ENCODE results near the gene FLAD1. TPM values are rescaled to one million over a fixed set of nuclear protein-coding genes. Genes with fewer than 3 reads are reported as not detected.

Gene FLAD1
- total RNA-seq, 1 donor from 2014 or later, result 14.9 TPM

GRCh38 chr1:155002464-155003226, 19.5 kb downstream of the FLAD1 start, which contains the start of gene ZBTB7B:
TSS of gene ZBTB7B (plus strand) at chr1:155002802. CDS start at chr1:155014661, 11,859 bp downstream.
- peak; percentile 41 for DNase-seq (ENCODE audit: low spot score)

GRCh38 chr1:155003227-155003765, 20.2 kb downstream of the FLAD1 start:
- peak; percentile 39 for DNase-seq (ENCODE audit: low spot score)

DNA sequence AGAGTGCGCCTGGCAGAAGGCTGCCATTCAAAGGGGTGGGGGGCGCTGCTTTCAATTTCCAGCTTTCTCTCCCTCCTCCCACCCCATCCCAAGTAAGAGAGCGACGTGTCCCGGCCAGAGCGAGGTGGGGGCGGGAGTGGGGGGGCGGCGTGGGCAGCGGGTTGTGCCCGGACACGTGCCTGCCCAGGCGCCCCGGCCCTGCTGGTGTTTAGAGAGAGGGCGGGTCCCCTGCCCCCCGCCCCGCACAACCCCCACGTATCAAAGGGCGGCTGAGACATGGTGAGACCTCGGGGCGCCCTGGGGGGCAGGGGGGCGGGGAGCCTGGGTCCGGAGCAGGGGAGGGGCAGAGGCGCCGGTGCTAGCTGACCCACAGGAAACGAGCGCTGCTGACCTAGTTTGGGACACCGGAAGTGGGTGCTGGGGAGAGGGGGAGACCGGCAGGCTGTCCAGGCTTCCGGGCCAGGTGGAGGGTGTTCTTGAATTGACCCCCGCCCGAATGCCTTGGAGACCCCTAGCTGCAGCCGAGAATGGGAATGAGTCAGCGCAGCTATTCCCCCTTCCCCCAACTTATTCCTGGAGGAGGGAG, 20.7 kb downstream of the FLAD1 start:
- peak; percentile 48 for DNase-seq (ENCODE audit: low spot score)

GRCh38 chr1:155004352-155005075, 21.4 kb downstream of the FLAD1 start:
- DNase-seq (ENCODE audit: low spot score), result no peak

- no peak for DNase-seq (ENCODE audit: low spot score)
Observed at GRCh38 chr1:155005076-155006011, 22.2 kb downstream of the FLAD1 start.

DNA sequence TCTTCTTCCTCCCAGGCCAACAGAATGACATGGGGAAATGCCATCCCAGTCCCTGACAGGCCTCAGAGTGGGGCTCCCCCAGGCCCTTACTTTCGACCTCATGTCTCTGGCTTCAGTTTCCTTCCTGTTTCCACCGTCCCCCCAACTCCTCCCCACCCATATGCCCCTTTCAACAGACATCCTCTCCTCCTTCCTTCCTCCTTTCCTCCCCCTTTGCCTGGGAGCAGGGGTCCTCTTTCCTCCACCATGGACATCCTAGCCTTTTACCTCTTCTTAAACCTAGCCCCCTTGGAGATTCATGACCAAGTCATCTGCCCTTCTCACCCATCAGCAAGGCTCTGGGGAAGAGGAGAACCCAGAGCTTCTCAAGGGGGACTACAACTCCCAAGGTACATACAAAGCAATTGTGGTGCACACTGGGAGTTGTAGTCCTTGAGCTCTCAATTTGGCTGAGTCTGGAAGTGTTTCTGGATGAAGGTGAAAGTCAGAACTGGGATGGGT, 23.5 kb downstream of the FLAD1 start:
- DNase-seq (ENCODE audit: low spot score), result peak; percentile 37

- DNase-seq (ENCODE audit: low spot score), result no peak
Observed at GRCh38 chr1:155007251-155007828, 24.2 kb downstream of the FLAD1 start.

DNA sequence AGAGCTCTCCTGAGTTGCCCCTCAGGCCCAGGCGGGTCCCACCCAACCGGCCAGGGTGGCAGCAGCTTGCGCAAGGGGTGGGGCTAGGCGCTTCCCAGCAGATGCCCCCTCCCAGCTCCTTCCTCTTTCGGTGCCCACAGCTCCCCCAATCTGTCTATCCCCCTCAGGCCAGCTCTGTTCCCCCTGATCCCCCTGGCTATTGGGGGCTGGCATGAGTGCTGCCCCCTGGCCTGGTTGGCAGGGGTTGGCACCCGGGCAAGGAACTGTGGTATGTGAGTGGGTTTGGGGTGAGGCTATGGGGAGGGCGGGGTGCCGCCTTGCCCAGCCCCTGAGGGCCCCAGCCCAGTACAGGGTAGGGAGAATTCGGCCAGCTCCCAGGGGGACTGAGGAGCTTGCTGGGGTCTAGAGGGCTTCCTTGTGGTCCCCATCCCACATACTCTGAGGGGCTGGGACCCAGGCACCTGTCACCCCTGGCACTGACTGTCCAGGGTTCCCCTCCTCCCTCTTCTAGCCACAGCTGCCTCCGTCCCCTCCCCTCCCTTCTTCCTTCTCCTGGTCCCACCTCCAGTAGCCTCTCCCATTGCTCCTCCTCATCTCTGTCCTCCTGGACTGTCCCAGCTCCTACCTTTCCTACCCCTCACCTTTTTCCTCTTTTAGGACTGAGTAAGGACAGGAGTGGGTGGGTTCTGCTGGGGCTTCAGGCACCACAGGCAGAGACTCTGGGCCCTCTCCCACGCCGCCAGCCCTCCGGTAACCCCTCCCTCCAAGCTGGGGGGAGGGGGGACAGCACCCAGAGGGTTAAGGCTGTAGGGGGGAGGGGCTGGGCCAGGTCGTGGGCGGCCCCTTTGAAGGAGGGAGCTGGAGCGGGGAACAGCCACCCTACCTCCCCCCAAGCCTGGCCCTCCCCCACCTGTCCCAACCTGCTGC, 25.1 kb downstream of the FLAD1 start:
- DNase-seq (ENCODE audit: low spot score), result no peak

DNA sequence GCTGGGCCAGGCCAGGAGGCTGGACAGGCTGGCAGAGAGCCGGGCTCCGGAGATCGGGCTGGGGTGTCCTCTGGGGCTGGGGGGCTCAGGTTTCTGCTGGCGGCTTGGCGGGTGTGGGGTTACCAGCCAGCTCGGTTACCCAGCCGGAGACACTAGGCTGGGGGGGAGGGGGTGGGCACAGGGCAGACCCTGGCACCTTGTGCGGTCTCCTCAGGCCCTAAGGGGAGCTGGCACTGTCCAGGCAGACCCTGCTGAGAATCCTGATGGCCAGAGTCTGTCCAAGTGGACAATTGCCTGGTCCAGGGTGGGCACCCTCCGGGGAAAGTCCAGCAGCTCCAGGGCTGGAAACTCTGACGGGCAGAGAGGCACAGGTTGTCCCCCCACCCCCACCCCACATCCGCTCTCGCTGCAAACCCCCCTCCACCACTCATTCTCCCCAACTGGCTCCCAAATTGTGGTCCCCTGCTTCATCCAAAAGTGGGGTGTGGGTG, 26.1 kb downstream of the FLAD1 start:
- DNase-seq (ENCODE audit: low spot score), result no peak

DNA sequence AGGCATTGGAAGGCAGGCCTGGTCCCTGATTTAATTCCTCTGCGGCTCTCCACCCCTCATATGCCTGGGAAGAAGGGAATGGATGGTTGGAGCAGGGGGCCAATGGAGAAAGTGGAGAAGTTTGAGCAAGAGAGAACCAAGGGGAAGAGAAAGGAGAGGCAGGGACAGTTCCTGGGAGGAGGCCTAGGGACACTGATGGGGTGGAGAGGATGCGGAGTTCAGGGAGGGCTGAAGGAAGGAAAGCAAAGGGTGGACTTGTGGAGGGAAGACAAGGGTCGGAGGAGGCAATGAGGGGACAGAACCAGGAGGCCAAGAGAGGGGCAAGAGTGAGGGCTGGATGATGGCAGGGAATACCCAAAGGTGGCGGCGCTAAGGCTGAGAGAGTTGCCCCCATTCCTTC, 26.6 kb downstream of the FLAD1 start:
- no peak for DNase-seq (ENCODE audit: low spot score)

DNA sequence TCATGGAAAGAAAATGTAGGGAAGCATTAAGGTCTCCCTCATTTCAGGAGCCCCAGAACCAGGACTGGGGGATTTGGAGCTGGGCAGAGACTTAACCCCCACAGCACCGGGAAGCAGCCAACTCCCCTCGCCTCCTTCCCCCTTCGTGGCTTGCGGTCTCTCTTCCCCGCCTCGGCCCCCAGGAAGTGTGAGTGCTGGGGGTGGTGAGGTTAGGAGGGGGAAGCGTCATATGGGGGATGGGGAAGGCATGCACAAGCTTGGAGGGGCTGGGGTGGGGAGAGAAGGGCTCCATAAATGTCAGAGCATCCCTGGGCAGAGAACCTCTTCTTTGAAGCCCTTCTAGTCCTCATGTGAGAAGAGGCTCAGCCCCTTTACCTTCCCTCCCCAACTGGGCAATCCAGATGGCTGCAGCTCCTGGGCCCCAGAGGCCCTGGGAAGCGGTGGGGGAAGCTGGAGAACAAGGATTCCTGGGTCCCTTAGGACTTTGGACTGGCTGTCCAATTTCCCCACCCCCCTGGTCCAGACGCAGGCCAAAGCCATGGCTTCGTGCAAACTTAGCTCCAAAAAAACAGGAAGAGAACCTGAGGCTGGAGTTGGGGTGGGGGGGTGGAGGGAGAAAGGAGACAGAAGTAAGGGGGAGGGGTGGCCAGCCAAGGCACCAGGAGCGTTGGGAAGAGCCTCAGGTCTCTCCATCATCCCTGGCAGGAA, 27.2 kb downstream of the FLAD1 start:
- DNase-seq (ENCODE audit: low spot score), result no peak

- no peak for DNase-seq (ENCODE audit: low spot score)
Observed at GRCh38 chr1:155011004-155011416, 27.9 kb downstream of the FLAD1 start.

- no peak for DNase-seq (ENCODE audit: low spot score)
Observed at GRCh38 chr1:155011437-155012025, 28.4 kb downstream of the FLAD1 start.

DNA sequence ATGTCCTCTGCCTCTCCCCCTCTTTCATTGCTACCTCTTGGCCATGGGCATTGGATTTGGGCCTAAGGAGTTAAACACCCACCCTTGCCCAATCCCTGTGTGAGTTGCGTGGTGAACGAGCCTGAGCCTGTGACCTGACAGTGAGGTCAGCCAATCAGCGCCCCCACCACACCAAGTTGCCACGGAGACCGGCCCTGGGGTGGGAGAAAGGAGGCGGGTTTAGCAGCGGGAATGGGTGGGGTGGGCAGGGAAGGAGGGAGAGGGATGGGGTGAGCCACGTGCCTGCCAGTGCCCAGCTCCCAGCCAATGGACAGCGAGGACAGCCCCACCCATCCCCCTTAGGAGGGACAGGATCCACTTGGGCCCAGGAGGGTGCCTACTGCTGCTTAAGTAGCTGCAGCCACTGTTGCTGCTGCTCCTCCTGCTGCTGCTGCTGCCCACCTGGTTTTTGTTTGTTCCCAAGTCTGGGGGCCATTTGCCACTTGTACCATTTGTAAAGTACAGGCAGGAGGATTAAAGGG, 28.9 kb downstream of the FLAD1 start:
- DNase-seq (ENCODE audit: low spot score), result peak; percentile 91

GRCh38 chr1:155012776-155013602, 29.8 kb downstream of the FLAD1 start:
- DNase-seq (ENCODE audit: low spot score), result no peak

- no peak for DNase-seq (ENCODE audit: low spot score)
Observed at GRCh38 chr1:155013632-155014031, 30.5 kb downstream of the FLAD1 start.

All from umbilical cord (tissue), 2 donors.